Activated T-helper 1 cell treated with anti-CD3 and anti-CD28 coated beads, Interleukin-2, amount 50 U/mL, for 16 hours (primary cell): ENCODE data around the gene FCMR.

Experiments
- DNase-seq, 2 donors: peaks; one replicate each; pipeline ENCODE4 v3.0.0-alpha.2; 2020; ENCODE audit warnings: low read depth in 1 of 2, low spot score in 1 of 2

Gene FCMR

GRCh38 chr1:206903687-206904086 lies 18.1 kb downstream of the FCMR start:
- no peak for DNase-seq

DNA sequence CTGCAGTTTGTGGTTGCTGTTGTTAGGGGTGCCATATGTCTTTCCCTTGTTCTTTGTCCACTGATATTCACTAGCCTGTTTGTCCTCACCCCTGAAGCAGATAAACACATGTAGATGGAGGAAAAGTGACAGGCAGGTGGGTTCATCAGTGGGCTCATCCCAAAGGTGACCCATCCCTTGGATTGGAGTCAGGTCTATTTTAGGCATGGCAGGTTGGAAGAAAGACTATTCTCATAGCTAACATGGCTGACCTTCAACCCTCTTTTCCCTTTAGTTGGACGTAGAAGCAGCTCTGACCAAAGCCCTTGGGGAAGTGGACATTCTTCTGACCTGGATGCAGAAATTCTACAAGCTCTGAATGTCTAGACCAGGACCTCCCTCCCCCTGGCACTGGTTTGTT lies 19.0 kb downstream of the FCMR start:
- no peak for DNase-seq

DNA sequence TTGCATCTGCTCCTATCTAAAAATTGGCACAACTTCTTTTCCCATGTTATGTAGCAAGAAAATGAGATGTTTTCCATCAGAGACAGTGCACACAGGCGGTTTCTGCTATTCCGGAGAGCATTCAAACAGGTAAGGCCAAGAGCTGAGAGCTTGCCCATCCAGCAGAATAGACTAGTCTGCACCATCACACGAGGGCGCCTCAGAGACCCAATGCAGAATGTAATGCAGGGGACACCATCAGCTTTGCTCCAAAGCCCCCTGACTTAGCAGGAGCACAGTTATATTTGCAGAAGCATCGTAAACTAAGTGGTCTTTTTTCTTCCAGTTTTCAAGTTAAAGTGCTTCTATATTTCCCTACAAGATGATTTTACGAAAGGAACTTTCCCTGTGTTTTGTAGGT lies 19.8 kb downstream of the FCMR start:
- DNase-seq, result no peak

- DNase-seq, result no peak
These were observed 21.6 kb downstream of the FCMR start for GRCh38 chr1:206900149-206900548.

GRCh38 chr1:206899717-206900116 lies 22.0 kb downstream of the FCMR start:
- DNase-seq, result no peak

GRCh38 chr1:206898915-206899431 lies 22.8 kb downstream of the FCMR start:
- DNase-seq, result no peak

DNA sequence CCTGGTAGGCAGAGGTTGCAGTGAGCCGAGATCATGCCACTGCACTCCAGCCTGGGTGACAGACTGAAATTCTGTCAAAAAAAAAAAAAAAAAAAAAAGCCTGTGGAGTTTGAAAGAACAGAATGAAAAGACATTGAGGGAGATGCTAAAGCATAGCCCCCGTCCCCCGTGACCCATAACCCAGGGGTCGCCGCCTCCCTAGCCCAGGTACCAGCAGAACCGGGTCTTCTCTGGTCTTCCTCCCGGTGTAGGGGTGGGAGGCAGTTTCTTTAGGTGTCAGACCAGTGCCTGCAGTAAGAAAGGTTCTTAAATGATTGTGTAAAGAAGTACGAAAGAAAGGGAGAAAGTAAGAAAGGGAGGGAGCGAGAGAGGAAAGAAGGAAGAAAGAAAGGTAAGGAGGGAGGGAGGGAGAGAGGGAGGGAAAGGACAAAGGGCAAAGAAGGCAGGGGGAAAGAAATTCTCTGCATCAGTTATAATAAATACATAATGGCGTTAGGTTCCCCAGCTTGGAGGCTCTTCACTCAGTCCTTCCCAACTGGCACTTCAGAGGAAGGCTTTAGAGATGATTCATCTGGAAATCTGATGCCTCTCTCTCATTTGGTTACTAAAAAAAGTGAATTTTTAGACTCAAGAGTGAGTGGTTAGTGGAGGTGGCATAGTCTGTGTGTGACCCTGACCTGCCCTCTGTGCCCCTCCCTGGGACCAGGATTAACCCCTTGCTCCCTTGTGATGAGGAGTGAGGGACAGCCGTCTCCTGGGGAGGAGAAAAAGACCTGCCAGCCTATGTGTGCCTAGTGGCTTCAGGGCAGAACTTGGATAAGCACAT lies 23.4 kb downstream of the FCMR start:
- no peak for DNase-seq

DNA sequence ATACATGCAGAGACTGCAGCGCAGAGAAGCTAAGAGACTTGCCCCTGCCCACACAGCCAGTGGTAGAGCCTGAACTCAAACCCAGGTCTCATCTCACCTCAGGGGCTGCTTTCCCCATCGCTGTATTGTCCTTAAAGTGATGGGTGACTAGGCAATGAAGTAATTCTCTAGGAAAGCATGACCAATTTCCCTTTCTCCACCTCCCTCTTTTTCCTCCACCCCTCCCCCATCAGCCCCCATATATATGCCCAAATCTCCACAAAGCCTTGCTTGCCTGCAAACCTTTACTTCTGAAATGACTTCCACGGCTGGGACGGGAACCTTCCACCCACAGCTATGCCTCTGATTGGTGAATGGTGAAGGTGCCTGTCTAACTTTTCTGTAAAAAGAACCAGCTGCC lies 24.6 kb downstream of the FCMR start, which contains the start of gene IL24:
Gene IL24 (plus strand): TSS at position 269 of the 400 bp plus-strand sequence. CDS start 390 bp downstream, outside the sequence.
- DNase-seq, result no peak

GRCh38 chr1:206896261-206896660 lies 25.5 kb downstream of the FCMR start:
- DNase-seq, result no peak

DNA sequence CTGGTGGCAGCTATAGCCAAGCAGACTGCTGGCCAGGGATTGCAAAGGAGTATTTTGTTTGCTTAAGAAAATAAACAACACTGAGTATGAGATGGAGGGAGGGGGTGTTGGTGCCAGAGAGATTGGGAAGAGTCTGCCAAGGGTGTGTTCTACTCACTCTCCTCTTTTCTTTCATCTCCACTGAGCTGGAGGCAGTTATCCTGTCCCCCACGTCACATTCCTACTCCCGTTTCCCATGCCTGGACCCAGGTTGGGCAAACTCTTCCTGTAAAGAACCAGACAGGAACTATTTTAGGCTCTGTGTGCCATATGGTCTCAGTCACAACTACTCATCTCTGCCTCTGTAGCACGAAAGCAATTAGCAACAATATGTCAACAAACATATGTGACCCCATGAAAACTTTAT lies 25.9 kb downstream of the FCMR start:
- DNase-seq, result no peak

DNA sequence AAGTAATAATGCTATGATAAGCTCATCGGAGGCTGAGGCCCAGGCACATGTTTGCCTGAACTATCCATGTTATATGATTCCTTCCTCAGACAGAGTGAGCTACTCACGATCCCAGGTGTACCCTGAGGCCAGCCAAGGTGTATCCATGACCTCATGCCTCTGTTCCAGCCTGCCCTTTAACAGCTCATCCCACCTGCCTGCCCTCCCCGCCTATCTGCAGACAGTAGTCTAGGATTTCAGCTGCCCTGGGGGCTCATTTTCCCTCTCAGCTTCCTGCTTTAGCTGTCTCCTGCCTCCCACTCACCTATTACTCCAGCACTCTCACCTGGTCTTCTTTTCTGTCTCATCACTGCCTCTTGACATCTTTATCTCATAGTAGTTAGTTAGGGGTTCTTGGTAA lies 26.4 kb downstream of the FCMR start:
- DNase-seq, result no peak

GRCh38 chr1:206893380-206893779 lies 28.4 kb downstream of the FCMR start:
- no peak for DNase-seq

GRCh38 chr1:206892351-206892984 lies 29.3 kb downstream of the FCMR start:
- no peak for DNase-seq

DNA sequence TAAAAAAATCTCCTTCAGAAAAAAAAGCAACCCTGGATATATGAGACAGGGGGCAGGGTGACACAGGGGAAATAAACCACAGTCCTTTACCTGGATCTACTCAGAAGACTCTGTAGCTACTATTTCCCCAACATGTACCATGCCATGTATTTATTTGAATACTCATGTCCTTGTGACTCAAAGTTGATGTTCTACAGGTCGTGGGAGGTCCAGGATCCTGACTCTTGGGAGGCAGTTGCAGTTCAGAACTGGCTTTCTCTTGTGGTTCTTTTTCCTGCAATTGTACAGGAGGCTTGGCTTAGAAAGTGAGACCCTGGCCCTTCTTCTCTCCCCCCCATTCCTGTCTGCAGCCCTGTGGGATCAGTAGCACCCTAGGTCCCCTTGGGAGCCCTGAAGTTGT lies 30.3 kb downstream of the FCMR start:
- DNase-seq, result no peak

- DNase-seq, result no peak
These were observed 31.3 kb downstream of the FCMR start for GRCh38 chr1:206890125-206891060.

- DNase-seq, result no peak
These were observed 34.0 kb downstream of the FCMR start for GRCh38 chr1:206887701-206888100.

DNA sequence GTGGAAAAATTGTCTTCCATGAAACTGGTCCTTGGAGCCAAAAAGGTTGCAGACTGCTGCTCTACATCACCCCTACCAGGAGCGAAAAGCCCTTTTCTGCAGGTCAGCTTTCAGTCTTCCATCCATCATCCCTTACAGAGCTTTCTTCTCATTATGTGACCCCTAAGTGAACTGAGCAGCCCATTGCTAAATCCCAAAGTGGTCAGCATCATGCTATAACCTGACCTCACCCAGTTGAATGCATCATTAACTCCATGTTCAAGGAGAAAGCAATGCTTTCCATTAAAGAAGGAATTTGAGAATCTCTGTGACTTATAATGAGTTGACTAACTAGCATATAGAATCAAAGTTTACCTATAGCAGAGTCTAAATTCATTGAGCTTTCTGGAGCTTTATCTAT lies 34.9 kb downstream of the FCMR start:
- no peak for DNase-seq

- no peak for DNase-seq
These were observed 36.2 kb downstream of the FCMR start for GRCh38 chr1:206885341-206886060.

DNA sequence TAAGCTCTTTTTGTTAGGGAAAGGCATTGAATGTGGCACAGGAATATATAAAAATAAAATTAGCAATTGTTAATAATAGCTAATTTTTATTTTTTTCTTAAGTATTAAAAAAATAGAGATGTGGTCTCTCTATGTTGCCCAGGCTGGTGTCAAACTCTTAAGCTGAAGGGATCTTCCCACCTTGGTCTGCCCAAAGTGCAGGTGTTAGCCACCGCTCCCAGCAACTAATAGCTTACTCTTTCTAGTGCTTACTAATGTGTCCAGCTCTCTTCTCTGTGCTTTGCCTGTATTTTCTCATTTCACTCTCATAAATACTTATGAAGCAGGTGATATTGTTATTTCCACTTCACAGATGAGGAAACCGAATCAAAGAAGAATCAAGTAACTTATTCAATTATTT lies 37.9 kb downstream of the FCMR start:
- DNase-seq, result no peak

- DNase-seq, result no peak
These were observed 38.6 kb downstream of the FCMR start for GRCh38 chr1:206883160-206883559.

- DNase-seq, result no peak
These were observed 39.2 kb downstream of the FCMR start for GRCh38 chr1:206882555-206882954.
